HCT116 (cell line): Measurements from ENCODE around the gene ENGASE. TPM values are rescaled to one million over a fixed set of nuclear protein-coding genes. Genes with fewer than 3 reads are reported as not detected.

Source experiments
- ATAC-seq: fragments of 200-7000 bp; cut with Tn5 transposase; 2 replicates; pipeline ENCODE4 v1.9.1; 2020; ENCODE audit warnings: mild to moderate bottlenecking, moderate library complexity
- BruUV-seq: library from RNA; stranded (reverse); fragments of 400-500 nt; replicated peaks from 2 replicates; lab custom pipeline; 2021; lab: Mats Ljungman, UMichigan
- CTCF ChIA-PET: fragments of 300-600 bp; sonication (Branson Sonifier 250); formaldehyde crosslinking; loops from one replicate; lab custom pipeline; 2021; ENCODE audit warnings: antibody characterized with exemption; lab: Charles Lee
- POLR2A ChIA-PET: fragments of 300-600, 350-600 bp; sonication (Branson Sonifier 250); formaldehyde crosslinking; loops from one replicate; lab custom pipeline; 2021; ENCODE audit warnings: antibody characterized with exemption; lab: Charles Lee
- RAD21 ChIA-PET, 2 experiments: fragments of 300-600 bp; sonication (Branson Sonifier 250); formaldehyde crosslinking; loops; one replicate each; lab custom pipeline; 2023; ENCODE audit warnings: low total read pairs in 2 of 2; ENCODE audit not compliant: uncharacterized antibody in 2 of 2, unreplicated experiment in 2 of 2, low non-redundant PET in 1 of 2; lab: Charles Lee
- DNase-seq: peaks from one replicate; pipeline ENCODE4 v3.0.0-alpha.2; 2010; ENCODE audit warnings: low read depth, low spot score
- H2AFZ ChIP-seq: fragments of 200-600 bp; shearing (Covaris generic), sonication (generic); 2 replicates; pipeline ENCODE4 v1.6.1; 2017; ENCODE audit warnings: low read depth, mixed run types, mixed read lengths, antibody characterized with exemption, low read length; ENCODE audit not compliant: poor library complexity, severe bottlenecking
- H3K27ac ChIP-seq: 2 replicates; pipeline ENCODE4 v1.5.1; 2012; ENCODE audit warnings: low read depth, low read length
- H3K27me3 ChIP-seq: fragments of 200-600 bp; sonication (generic); 2 replicates; pipeline ENCODE4 v1.6.1; 2016; ENCODE audit warnings: mixed run types, low read length, mixed read lengths; ENCODE audit not compliant: insufficient read depth
- H3K36me3 ChIP-seq, 2 experiments: fragments of 200-500 bp in 1 of 2; fragments of 200-600 bp in 1 of 2; sonication (Bioruptor generic) in 1 of 2; sonication (generic) in 1 of 2; 2 replicates each; pipeline versions ENCODE4 v1.5.1 to v1.6.1; 2014 to 2016; ENCODE audit warnings: low read length in 2 of 2, inconsistent platforms in 1 of 2, mixed read lengths in 1 of 2, mixed run types in 1 of 2; ENCODE audit not compliant: insufficient read depth in 2 of 2, control insufficient read depth in 1 of 2
- H3K4me1 ChIP-seq, 2 experiments: fragments of 200-600 bp in 1 of 2; sonication (generic) in 1 of 2; 2 replicates each; pipeline versions ENCODE4 v1.5.1 to v1.6.1; 2012 to 2017; ENCODE audit warnings: low read length in 2 of 2, inconsistent platforms in 1 of 2, mild to moderate bottlenecking in 1 of 2, mixed read lengths in 1 of 2, mixed run types in 1 of 2, moderate library complexity in 1 of 2; ENCODE audit not compliant: insufficient read depth in 2 of 2, control insufficient read depth in 1 of 2
- H3K4me2 ChIP-seq: fragments of 200-600 bp; sonication (generic); 2 replicates; pipeline ENCODE4 v1.6.1; 2017; ENCODE audit warnings: mixed run types, low read length, mixed read lengths
- H3K4me3 ChIP-seq, 2 experiments: fragments of 200-600 bp in 1 of 2; sonication (generic) in 1 of 2; replicated peaks in 1 of 2; 2 replicates each; pipeline ENCODE4 v1.5.1; 2011 to 2016; ENCODE audit warnings: low read length in 2 of 2, control low read depth in 1 of 2, low read depth in 1 of 2, mild to moderate bottlenecking in 1 of 2, mixed read lengths in 1 of 2, mixed run types in 1 of 2
- H3K79me2 ChIP-seq: fragments of 200-600 bp; sonication (generic); 2 replicates; pipeline ENCODE4 v1.6.1; 2017; ENCODE audit warnings: mild to moderate bottlenecking, mixed run types, low read length, moderate library complexity, mixed read lengths; ENCODE audit not compliant: insufficient read depth
- H3K9ac ChIP-seq: fragments of 200-600 bp; sonication (generic); 2 replicates; pipeline ENCODE4 v1.6.1; 2016; ENCODE audit warnings: low read length, mixed read lengths
- H3K9me2 ChIP-seq: fragments of 200-600 bp; sonication (generic), shearing (Covaris generic); 2 replicates; pipeline ENCODE4 v1.6.1; 2017; ENCODE audit warnings: mixed run types, mild to moderate bottlenecking, moderate library complexity; ENCODE audit not compliant: insufficient read depth
- H3K9me3 ChIP-seq, 2 experiments: fragments of 200-500 bp in 1 of 2; fragments of 200-600 bp in 1 of 2; sonication (Bioruptor generic) in 1 of 2; sonication (generic) in 1 of 2; 2 replicates each; pipeline ENCODE4 v1.6.1; 2014 to 2017; ENCODE audit warnings: low read length in 2 of 2, mixed read lengths in 2 of 2, inconsistent platforms in 1 of 2, low read depth in 1 of 2, mild to moderate bottlenecking in 1 of 2, mixed run types in 1 of 2, moderate library complexity in 1 of 2; ENCODE audit not compliant: control insufficient read depth in 1 of 2, insufficient read depth in 1 of 2
- H4K20me1 ChIP-seq: fragments of 200-600 bp; sonication (generic), shearing (Covaris generic); 2 replicates; pipeline ENCODE4 v1.6.1; 2017; ENCODE audit warnings: mixed run types, mild to moderate bottlenecking, moderate library complexity; ENCODE audit not compliant: insufficient read depth
- CEBPB ChIP-seq: IDR thresholded peaks from 2 replicates; pipeline ENCODE4 v1.6.1; 2012; ENCODE audit warnings: low read depth
- JUND ChIP-seq: IDR thresholded peaks from 2 replicates; pipeline ENCODE4 v1.6.1; 2012
- POLR2AphosphoS5 ChIP-seq: IDR thresholded peaks from 2 replicates; pipeline ENCODE4 v1.6.1; 2011; ENCODE audit warnings: mild to moderate bottlenecking, low read depth, low read length, moderate library complexity
- RAD21 ChIP-seq: IDR thresholded peaks from 2 replicates; pipeline ENCODE4 v1.6.1; 2012; ENCODE audit warnings: low read depth, mild to moderate bottlenecking
- SP1 ChIP-seq: IDR thresholded peaks from 2 replicates; pipeline ENCODE4 v1.6.1; 2012; ENCODE audit warnings: low read depth
- TCF7L2 ChIP-seq: IDR thresholded peaks from 2 replicates; pipeline ENCODE4 v1.7.0; 2011; ENCODE audit warnings: borderline replicate concordance, inconsistent platforms; ENCODE audit not compliant: insufficient read depth, insufficient read length; ENCODE audit errors: extremely low read depth
- ZFX ChIP-seq: fragments of 450-650 bp; IDR thresholded peaks from 2 replicates; pipeline ENCODE4 v1.6.1; 2017
- ZNF274 ChIP-seq: fragments of 200-500 bp; sonication (Bioruptor generic); IDR thresholded peaks from 2 replicates; pipeline ENCODE4 v1.6.1; 2014; ENCODE audit warnings: mild to moderate bottlenecking, low read depth, low read length, inconsistent platforms
- intact Hi-C: fragments of 100-400 bp; cut with micrococcal nuclease; formaldehyde crosslinking; loops from 2 replicates; pipeline ENCODE4 v1.10.0; 2022
- total RNA-seq: library from RNA; stranded (reverse); gene quantifications from one replicate; pipeline ENCODE4 v1.2.1, GENCODE V29; 2021; ENCODE audit not compliant: unreplicated experiment
- TF ChIP-seq, protein P1 (sequence below): IDR thresholded peaks from 2 replicates; pipeline ENCODE4 v1.6.1; 2012; ENCODE audit warnings: low read depth
- TF ChIP-seq, protein P2 (sequence below): IDR thresholded peaks from 2 replicates; pipeline ENCODE4 v1.6.1; 2011; ENCODE audit warnings: mild to moderate bottlenecking, low read length, moderate library complexity; ENCODE audit not compliant: insufficient replicate concordance; ENCODE audit errors: extremely low read depth
- TF ChIP-seq, protein P3 (sequence below), 3 experiments: fragments of 200-600 bp in 1 of 3; sonication (generic) in 1 of 3; IDR thresholded peaks in 2 of 3; conservative IDR thresholded peaks in 1 of 3; 2 replicates each; pipeline ENCODE4 v1.5.1; 2012 to 2017; ENCODE audit warnings: low read depth in 2 of 3, low read length in 2 of 3, antibody characterized with exemption in 1 of 3, borderline replicate concordance in 1 of 3, control low read depth in 1 of 3, mild to moderate bottlenecking in 1 of 3, mixed read lengths in 1 of 3, mixed run types in 1 of 3, moderate library complexity in 1 of 3; ENCODE audit not compliant: insufficient read depth in 1 of 3
- TF ChIP-seq, protein P4 (sequence below): IDR thresholded peaks from 2 replicates; pipeline ENCODE4 v1.6.1; 2012

ENGASE gene
- total RNA-seq, 1 experiment from 2014 or later: 54.2 TPM

DNA sequence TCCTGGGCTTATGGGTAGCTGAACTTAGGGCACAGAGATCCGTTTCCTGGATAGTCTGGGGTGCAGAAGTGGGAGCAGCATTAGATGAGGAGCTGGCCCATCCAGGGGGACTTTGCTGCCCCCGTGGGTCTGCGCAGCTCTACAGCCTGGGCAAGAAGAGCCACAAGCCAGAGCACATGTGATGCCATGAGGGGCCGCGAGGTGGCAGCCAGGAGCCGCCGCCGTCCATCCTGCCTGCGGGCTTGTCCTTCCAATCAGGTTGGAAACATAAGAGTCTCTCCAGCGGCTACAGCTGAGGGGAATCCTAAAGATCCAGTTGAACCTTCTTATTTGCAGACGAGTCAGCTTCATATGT, 28.8 kb upstream of the ENGASE start:
- H3K4me2 ChIP-seq: peak overlapping the region; percentile 8; the same call in 1 of the 2 replicates
- no peak overlapping the region for H3K27ac ChIP-seq
- DNase-seq: peak; percentile 54
- intact Hi-C loops: loop anchor here (1.0 kb wide), 1 partner anchor 36 kb away; no protein-coding TSS in a partner anchor
- POLR2A ChIA-PET: interaction anchor here (1.0 to 1.6 kb wide), 2 partner anchors 8 to 19 kb away, joined by 3 read pairs; no protein-coding TSS in a partner anchor
- H3K4me3 ChIP-seq: no peak overlapping the region
- H3K79me2 ChIP-seq: no peaks in the 10 kb centered on the region
- no peaks in the 10 kb centered on the region for H3K36me3 ChIP-seq
- CTCF ChIA-PET: interaction anchor here (0.6 to 3.2 kb wide), 26 partner anchors 9 to 663 kb away, joined by 3 to 44 read pairs (median 6); partner anchors contain the start of gene ENGASE
- ATAC-seq: peak; percentile 89
- RAD21 ChIA-PET: interaction anchor here (0.6 to 1.2 kb wide), 6 partner anchors 26 to 343 kb away, joined by 3 to 4 read pairs (median 3); no protein-coding TSS in a partner anchor
- no peaks in the 10 kb centered on the region for H4K20me1 ChIP-seq
- peak overlapping the region; percentile 72 for H2AFZ ChIP-seq
- H3K27me3 ChIP-seq: no peaks in the 10 kb centered on the region
- no peak for TF ChIP-seq SP1
- no peak for TF ChIP-seq POLR2AphosphoS5
- TF ChIP-seq ZNF274: no peak
- TF ChIP-seq ZFX: no peak
- TF ChIP-seq JUND: no peak
- no peak for TF ChIP-seq CEBPB
- TF ChIP-seq, protein P1, sequence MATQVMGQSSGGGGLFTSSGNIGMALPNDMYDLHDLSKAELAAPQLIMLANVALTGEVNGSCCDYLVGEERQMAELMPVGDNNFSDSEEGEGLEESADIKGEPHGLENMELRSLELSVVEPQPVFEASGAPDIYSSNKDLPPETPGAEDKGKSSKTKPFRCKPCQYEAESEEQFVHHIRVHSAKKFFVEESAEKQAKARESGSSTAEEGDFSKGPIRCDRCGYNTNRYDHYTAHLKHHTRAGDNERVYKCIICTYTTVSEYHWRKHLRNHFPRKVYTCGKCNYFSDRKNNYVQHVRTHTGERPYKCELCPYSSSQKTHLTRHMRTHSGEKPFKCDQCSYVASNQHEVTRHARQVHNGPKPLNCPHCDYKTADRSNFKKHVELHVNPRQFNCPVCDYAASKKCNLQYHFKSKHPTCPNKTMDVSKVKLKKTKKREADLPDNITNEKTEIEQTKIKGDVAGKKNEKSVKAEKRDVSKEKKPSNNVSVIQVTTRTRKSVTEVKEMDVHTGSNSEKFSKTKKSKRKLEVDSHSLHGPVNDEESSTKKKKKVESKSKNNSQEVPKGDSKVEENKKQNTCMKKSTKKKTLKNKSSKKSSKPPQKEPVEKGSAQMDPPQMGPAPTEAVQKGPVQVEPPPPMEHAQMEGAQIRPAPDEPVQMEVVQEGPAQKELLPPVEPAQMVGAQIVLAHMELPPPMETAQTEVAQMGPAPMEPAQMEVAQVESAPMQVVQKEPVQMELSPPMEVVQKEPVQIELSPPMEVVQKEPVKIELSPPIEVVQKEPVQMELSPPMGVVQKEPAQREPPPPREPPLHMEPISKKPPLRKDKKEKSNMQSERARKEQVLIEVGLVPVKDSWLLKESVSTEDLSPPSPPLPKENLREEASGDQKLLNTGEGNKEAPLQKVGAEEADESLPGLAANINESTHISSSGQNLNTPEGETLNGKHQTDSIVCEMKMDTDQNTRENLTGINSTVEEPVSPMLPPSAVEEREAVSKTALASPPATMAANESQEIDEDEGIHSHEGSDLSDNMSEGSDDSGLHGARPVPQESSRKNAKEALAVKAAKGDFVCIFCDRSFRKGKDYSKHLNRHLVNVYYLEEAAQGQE: no peak
- no peak for TF ChIP-seq TCF7L2
- TF ChIP-seq, protein P2, sequence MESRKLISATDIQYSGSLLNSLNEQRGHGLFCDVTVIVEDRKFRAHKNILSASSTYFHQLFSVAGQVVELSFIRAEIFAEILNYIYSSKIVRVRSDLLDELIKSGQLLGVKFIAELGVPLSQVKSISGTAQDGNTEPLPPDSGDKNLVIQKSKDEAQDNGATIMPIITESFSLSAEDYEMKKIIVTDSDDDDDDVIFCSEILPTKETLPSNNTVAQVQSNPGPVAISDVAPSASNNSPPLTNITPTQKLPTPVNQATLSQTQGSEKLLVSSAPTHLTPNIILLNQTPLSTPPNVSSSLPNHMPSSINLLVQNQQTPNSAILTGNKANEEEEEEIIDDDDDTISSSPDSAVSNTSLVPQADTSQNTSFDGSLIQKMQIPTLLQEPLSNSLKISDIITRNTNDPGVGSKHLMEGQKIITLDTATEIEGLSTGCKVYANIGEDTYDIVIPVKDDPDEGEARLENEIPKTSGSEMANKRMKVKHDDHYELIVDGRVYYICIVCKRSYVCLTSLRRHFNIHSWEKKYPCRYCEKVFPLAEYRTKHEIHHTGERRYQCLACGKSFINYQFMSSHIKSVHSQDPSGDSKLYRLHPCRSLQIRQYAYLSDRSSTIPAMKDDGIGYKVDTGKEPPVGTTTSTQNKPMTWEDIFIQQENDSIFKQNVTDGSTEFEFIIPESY: no peak
- TF ChIP-seq, protein P3, sequence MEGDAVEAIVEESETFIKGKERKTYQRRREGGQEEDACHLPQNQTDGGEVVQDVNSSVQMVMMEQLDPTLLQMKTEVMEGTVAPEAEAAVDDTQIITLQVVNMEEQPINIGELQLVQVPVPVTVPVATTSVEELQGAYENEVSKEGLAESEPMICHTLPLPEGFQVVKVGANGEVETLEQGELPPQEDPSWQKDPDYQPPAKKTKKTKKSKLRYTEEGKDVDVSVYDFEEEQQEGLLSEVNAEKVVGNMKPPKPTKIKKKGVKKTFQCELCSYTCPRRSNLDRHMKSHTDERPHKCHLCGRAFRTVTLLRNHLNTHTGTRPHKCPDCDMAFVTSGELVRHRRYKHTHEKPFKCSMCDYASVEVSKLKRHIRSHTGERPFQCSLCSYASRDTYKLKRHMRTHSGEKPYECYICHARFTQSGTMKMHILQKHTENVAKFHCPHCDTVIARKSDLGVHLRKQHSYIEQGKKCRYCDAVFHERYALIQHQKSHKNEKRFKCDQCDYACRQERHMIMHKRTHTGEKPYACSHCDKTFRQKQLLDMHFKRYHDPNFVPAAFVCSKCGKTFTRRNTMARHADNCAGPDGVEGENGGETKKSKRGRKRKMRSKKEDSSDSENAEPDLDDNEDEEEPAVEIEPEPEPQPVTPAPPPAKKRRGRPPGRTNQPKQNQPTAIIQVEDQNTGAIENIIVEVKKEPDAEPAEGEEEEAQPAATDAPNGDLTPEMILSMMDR (IDR thresholded peaks at IDR 0.05 in 2 of 3, conservative IDR thresholded peaks at IDR 0.05 in 1 of 3; ENCODE audit: borderline replicate concordance in 1 of 3, insufficient read depth in 1 of 3, low read depth in 2 of 3, low read length in 2 of 3): peak; percentile 93 to 99 (median 99)
- TF ChIP-seq RAD21: peak; percentile 88
- TF ChIP-seq, protein P4, sequence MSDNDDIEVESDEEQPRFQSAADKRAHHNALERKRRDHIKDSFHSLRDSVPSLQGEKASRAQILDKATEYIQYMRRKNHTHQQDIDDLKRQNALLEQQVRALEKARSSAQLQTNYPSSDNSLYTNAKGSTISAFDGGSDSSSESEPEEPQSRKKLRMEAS: no peak
- peaks cover 0 to 13% of the 10 kb centered on the region in 2 experiments; a peak in 3 of 4 replicates for H3K4me1 ChIP-seq
- H3K9ac ChIP-seq: no peak overlapping the region
- BruUV-seq: no TSS peak
- H3K9me2 ChIP-seq: no peaks in the 10 kb centered on the region
- H3K9me3 ChIP-seq: no peaks in the 10 kb centered on the region
